CD4-positive, alpha-beta memory T cell (primary cell): ENCODE results near the gene KCNB1. TPM values are rescaled to one million over a fixed set of nuclear protein-coding genes. Genes with fewer than 3 reads are reported as not detected.
A peak's percentile ranks its signal among the peaks of the same experiment; 100 is the strongest.

Source experiments
- CTCF ChIA-PET: fragments of 350-600 bp; sonication (Branson Sonifier 250); formaldehyde crosslinking; loops from one replicate; lab custom pipeline; 2021; ENCODE audit warnings: inconsistent platforms; ENCODE audit not compliant: partially characterized antibody; lab: Charles Lee
- POLR2A ChIA-PET: fragments of 350-600 bp; sonication (Branson Sonifier 250); formaldehyde crosslinking; loops from one replicate; lab custom pipeline; 2021; ENCODE audit not compliant: partially characterized antibody; lab: Charles Lee
- DNase-seq, 5 donors: peaks; one replicate each; pipeline versions ENCODE4 v3.0.0 to v3.0.0-alpha.2; 2020 to 2022; ENCODE audit warnings: mixed read lengths in 1 of 5
- H3K27ac ChIP-seq: one replicate; pipeline ENCODE4 v1.7.0; 2013; ENCODE audit warnings: low read depth, low read length
- H3K27me3 ChIP-seq: 2 replicates; pipeline ENCODE4 v1.7.0; 2013; ENCODE audit warnings: mild to moderate bottlenecking, low read length, moderate library complexity; ENCODE audit not compliant: insufficient read depth
- H3K36me3 ChIP-seq: 2 replicates; pipeline ENCODE4 v1.7.0; 2013; ENCODE audit warnings: mild to moderate bottlenecking, low read length, moderate library complexity; ENCODE audit not compliant: insufficient read depth
- H3K4me1 ChIP-seq: 2 replicates; pipeline ENCODE4 v1.7.0; 2013; ENCODE audit warnings: mild to moderate bottlenecking, low read length, moderate library complexity; ENCODE audit not compliant: insufficient read depth
- H3K4me3 ChIP-seq, 2 donors: one replicate each; pipeline ENCODE4 v1.7.0; 2013; ENCODE audit warnings: low read length in 2 of 2, mild to moderate bottlenecking in 1 of 2
- H3K9me3 ChIP-seq, 2 donors: one replicate each; pipeline ENCODE4 v1.7.0; 2013; ENCODE audit warnings: low read length in 2 of 2, control low read depth in 1 of 2; ENCODE audit not compliant: control insufficient read depth in 1 of 2
- H3K27ac Mint-ChIP-seq, 7 donors: one replicate each; pipeline ENCODE4 v1.8.0; 2020 to 2021; ENCODE audit warnings: mixed read lengths in 7 of 7, mild to moderate bottlenecking in 6 of 7, inconsistent platforms in 3 of 7, moderate library complexity in 3 of 7
- H3K27me3 Mint-ChIP-seq, 2 donors: one replicate each; pipeline ENCODE4 v1.8.0; 2020 to 2021; ENCODE audit warnings: mixed read lengths in 2 of 2
- H3K36me3 Mint-ChIP-seq, 2 donors: one replicate each; pipeline ENCODE4 v1.8.0; 2020 to 2021; ENCODE audit warnings: mixed read lengths in 2 of 2, inconsistent platforms in 1 of 2, mild to moderate bottlenecking in 1 of 2
- H3K4me1 Mint-ChIP-seq, 4 donors: one replicate each; pipeline ENCODE4 v1.8.0; 2020 to 2021; ENCODE audit warnings: mixed read lengths in 4 of 4, mild to moderate bottlenecking in 1 of 4
- H3K4me3 Mint-ChIP-seq, 8 donors: one replicate each; pipeline ENCODE4 v1.8.0; 2020 to 2021; ENCODE audit warnings: mixed read lengths in 8 of 8, mild to moderate bottlenecking in 7 of 8, moderate library complexity in 6 of 8, inconsistent platforms in 3 of 8
- H3K9me3 Mint-ChIP-seq, 8 donors: one replicate each; pipeline ENCODE4 v1.8.0; 2020 to 2021; ENCODE audit warnings: mixed read lengths in 8 of 8, mild to moderate bottlenecking in 5 of 8, inconsistent platforms in 3 of 8, moderate library complexity in 1 of 8
- intact Hi-C: fragments of 100-400 bp; cut with micrococcal nuclease; formaldehyde crosslinking; loops from one replicate; pipeline ENCODE4 v1.15.1; 2023
- polyA plus RNA-seq, 2 donors: library from polyadenylated mRNA; unstranded; fragments of 300-500 nt; fragmentation: Illumina TruSeq; gene quantifications; one replicate each; pipeline ENCODE4 v1.2.3, GENCODE V29; 2021
- total RNA-seq, 2 experiments: library from RNA; stranded (reverse); gene quantifications; one replicate each; pipeline ENCODE4 v1.2.3, GENCODE V29; 2021

KCNB1 gene
- total and polyA plus RNA-seq, 4 experiments from 2014 or later: 0.09 TPM; not detected in 3

DNA sequence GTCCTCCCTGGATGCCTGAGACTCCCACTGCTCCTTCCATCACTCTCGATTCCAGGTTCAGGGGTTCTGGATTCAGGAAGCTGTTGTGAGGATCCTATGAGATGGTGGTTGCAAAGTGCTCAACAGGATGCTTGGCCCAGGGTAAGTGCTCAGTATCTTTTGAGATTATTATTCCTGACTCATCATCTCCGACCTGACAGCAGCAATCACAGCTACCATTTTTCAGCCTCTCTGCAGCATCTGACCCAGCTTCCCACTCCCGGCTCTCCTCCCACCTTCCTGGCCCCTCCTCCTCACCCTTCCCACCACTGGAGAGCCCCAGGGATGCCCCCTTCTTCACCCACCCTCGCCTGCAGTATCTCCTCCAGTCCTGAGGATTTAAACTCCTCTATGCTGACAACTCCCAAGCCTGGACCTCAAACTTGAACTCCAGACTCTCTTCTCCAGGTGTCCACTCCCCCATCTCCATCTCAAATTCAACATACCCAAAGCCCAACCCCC lies 36.8 kb upstream of the KCNB1 start:
- no peak for DNase-seq
- H3K9me3 ChIP-seq: no peaks in the 10 kb centered on the region
- H3K27me3 ChIP-seq: no peaks in the 10 kb centered on the region
- Mint-ChIP-seq H3K27me3 (peaks cover 16 to 17% of the 10 kb centered on the region in 2 donors), H3K4me1 (no peaks in the 10 kb centered on the region), H3K9me3 (peaks cover 0 to 6% (median 1%) of the 10 kb centered on the region in 8 donors), H3K36me3 (peaks cover 0 to 6% of the 10 kb centered on the region in 2 donors), H3K27ac (peak overlapping the region in 1 of 7 donors; percentile 47), H3K4me3 (no peak overlapping the region)
- no peaks in the 10 kb centered on the region for H3K4me1 ChIP-seq
- intact Hi-C loops: no loop called here
- ChIA-PET POLR2A (no interaction called here), CTCF (no interaction called here)
- H3K27ac ChIP-seq: no peak overlapping the region
- H3K4me3 ChIP-seq: no peak overlapping the region
- no peaks in the 10 kb centered on the region for H3K36me3 ChIP-seq

DNA sequence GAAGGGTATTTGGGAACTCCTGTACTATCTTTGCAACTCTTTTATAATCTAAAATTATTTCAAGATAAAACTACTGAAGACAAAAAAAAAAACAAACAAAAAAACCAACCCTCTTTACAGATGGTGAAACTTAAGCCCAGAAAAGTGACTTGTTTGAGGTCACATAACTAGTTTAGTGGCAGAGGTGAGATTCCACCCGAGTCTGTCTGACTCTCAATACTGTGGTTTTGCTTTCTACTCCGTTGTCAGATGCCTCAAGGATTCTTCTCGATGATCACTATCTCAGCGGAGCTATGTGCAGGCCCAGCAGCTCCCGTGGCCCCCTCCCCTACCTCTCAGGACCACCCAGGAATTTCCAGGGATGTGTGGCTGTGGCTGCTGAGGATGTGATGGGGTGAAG lies 36.1 kb upstream of the KCNB1 start:
- Histone ChIP-seq H3K4me1 (no peaks in the 10 kb centered on the region), H3K4me3 (no peak overlapping the region), H3K27ac (no peak overlapping the region), H3K27me3 (no peaks in the 10 kb centered on the region), H3K36me3 (no peaks in the 10 kb centered on the region), H3K9me3 (no peaks in the 10 kb centered on the region)
- Mint-ChIP-seq H3K27ac (no peak overlapping the region), H3K4me1 (no peaks in the 10 kb centered on the region), H3K27me3 (peaks cover 13 to 17% of the 10 kb centered on the region in 2 donors), H3K9me3 (peaks cover 0 to 6% (median 0%) of the 10 kb centered on the region in 8 donors), H3K36me3 (peaks cover 0 to 6% of the 10 kb centered on the region in 2 donors), H3K4me3 (no peak overlapping the region)
- intact Hi-C loops: no loop called here
- DNase-seq: no peak
- POLR2A ChIA-PET: no interaction called here
- CTCF ChIA-PET: no interaction called here

DNA sequence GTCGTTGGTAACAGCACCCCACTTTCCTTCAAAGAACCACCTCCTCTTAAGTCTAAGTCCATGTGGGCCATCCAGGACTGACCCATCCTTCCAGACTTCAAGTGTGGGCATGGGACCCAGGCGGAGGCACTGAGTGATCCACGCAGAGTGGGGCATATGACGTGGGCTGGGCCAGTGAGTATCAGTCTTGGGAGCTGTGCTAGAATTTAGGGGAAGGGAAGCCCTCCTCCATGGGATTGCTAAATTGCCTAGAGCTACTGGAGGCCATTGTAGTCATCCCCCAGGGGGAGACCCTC lies 35.3 kb upstream of the KCNB1 start:
- Histone ChIP-seq H3K36me3 (no peaks in the 10 kb centered on the region), H3K9me3 (no peaks in the 10 kb centered on the region), H3K27me3 (no peaks in the 10 kb centered on the region), H3K4me1 (no peaks in the 10 kb centered on the region), H3K27ac (no peak overlapping the region), H3K4me3 (no peak overlapping the region)
- peaks cover 0 to 6% (median 0%) of the 10 kb centered on the region in 8 donors for H3K9me3 Mint-ChIP-seq
- CTCF ChIA-PET: no interaction called here
- POLR2A ChIA-PET: no interaction called here
- peaks cover 17% of the 10 kb centered on the region in 2 donors for H3K27me3 Mint-ChIP-seq
- no peak overlapping the region for H3K4me3 Mint-ChIP-seq
- H3K4me1 Mint-ChIP-seq: no peaks in the 10 kb centered on the region
- no peak overlapping the region for H3K27ac Mint-ChIP-seq
- intact Hi-C loops: no loop called here
- H3K36me3 Mint-ChIP-seq: peaks cover 0 to 4% of the 10 kb centered on the region in 2 donors
- DNase-seq: no peak

DNA sequence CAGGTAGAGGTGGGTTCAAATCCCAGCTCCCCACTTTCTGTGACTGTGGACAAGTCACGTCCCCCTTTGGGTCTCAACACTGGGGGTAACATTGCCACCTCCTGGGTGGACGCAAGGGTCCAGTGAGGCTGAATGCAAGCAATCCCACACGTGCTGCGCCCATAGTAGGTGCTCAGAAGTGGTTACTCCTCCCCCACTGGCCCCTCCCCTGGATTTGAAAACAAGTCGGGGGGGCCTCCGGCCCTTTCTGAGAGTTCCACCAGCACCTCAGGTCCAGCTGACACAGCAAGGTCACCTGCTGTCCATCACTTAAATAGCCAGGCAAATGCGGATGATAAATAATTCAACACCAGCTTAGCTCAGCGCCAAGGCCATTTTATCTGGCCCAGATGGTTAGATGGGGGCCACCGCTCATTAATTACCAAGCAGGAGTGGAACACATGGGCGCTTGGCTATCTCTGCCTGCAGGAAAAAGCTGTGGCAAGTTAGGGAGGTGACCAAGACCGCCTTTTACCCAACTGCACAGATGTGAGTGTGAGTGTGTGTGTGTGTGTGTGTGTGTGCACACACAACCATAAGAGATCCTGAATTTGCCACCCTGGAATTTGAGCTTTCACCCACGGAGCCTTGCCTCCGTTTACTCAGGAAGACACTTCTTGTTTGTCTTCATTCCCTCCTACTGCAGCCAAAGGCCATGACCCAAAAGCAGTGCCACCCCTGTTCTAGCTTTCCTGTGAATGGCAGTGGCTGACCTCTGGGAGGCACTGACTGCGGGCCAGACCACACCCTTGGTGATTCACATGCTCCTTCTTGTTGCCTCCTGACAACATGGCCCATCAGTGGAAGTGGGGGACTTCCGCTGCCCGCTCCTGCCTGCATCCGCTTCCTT lies 34.7 kb upstream of the KCNB1 start:
- DNase-seq: no peak
- CTCF ChIA-PET: interaction anchor here (0.8 kb wide), 1 partner anchor 33 kb away, joined by 3 read pairs; no protein-coding TSS in a partner anchor
- H3K9me3 ChIP-seq: no peaks in the 10 kb centered on the region
- POLR2A ChIA-PET: no interaction called here
- Mint-ChIP-seq H3K4me3 (no peak overlapping the region), H3K4me1 (no peaks in the 10 kb centered on the region), H3K9me3 (peaks cover 0 to 5% (median 0%) of the 10 kb centered on the region in 8 donors), H3K27me3 (peaks cover 14 to 15% of the 10 kb centered on the region in 2 donors), H3K36me3 (peaks cover 0 to 2% of the 10 kb centered on the region in 2 donors), H3K27ac (no peak overlapping the region)
- no peak overlapping the region for H3K27ac ChIP-seq
- no peaks in the 10 kb centered on the region for H3K36me3 ChIP-seq
- no peaks in the 10 kb centered on the region for H3K4me1 ChIP-seq
- H3K4me3 ChIP-seq: no peak overlapping the region
- intact Hi-C loops: no loop called here
- H3K27me3 ChIP-seq: no peaks in the 10 kb centered on the region

DNA sequence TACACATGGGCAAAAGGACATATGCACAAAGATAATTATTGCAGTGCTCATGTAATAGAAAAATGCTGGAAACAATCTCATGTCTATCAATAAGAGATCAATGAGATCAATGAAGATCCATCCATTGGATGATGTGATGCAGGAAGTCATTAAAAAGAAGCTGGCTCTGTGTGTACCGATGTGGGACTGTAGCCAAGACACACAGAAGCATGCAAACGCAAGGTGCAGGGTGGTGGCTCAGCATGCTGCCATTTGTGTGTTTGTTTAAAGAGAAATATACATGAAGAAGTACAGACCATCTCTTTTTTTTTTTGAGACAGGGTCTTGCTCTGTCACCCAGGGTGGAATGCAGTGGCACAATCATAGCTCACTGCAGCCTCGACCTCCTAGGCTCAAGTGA lies 33.1 kb upstream of the KCNB1 start:
- ChIA-PET POLR2A (no interaction called here), CTCF (no interaction called here)
- Mint-ChIP-seq H3K9me3 (peaks cover 0 to 3% (median 0%) of the 10 kb centered on the region in 8 donors), H3K27ac (no peak overlapping the region), H3K27me3 (peaks cover 14 to 15% of the 10 kb centered on the region in 2 donors), H3K4me3 (no peak overlapping the region), H3K4me1 (no peaks in the 10 kb centered on the region), H3K36me3 (no peaks in the 10 kb centered on the region)
- H3K4me1 ChIP-seq: no peaks in the 10 kb centered on the region
- H3K9me3 ChIP-seq: no peaks in the 10 kb centered on the region
- no peak overlapping the region for H3K27ac ChIP-seq
- intact Hi-C loops: no loop called here
- no peaks in the 10 kb centered on the region for H3K36me3 ChIP-seq
- no peak overlapping the region for H3K4me3 ChIP-seq
- no peak for DNase-seq
- no peaks in the 10 kb centered on the region for H3K27me3 ChIP-seq

DNA sequence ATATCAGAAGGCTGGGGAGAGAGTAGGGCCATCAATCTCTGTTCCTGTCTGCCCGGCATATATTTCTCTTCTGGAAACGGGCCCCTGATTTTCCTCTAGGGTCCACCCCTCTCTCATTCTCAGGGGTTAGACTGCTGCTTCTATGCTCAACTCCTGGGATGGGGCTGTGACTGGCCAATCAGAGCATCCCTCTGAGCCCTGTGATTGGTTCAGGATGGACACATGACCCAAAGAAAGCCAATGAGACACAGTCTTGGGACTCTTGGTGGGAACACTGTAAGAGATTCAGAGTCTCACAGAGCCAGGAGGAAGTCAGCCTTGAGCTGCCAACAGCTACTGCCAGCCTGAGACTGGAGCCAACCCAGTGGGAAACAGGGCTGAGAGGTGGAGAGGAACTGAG lies 31.0 kb upstream of the KCNB1 start:
- Histone ChIP-seq H3K4me1 (no peaks in the 10 kb centered on the region), H3K36me3 (no peaks in the 10 kb centered on the region), H3K9me3 (no peaks in the 10 kb centered on the region), H3K27me3 (peaks cover 5% of the 10 kb centered on the region), H3K4me3 (no peak overlapping the region), H3K27ac (no peak overlapping the region)
- peaks cover 25% of the 10 kb centered on the region in 2 donors for H3K27me3 Mint-ChIP-seq
- no peak for DNase-seq
- H3K4me3 Mint-ChIP-seq: no peak overlapping the region
- CTCF ChIA-PET: no interaction called here
- intact Hi-C loops: no loop called here
- H3K9me3 Mint-ChIP-seq: no peaks in the 10 kb centered on the region
- POLR2A ChIA-PET: no interaction called here
- no peaks in the 10 kb centered on the region for H3K36me3 Mint-ChIP-seq
- H3K27ac Mint-ChIP-seq: no peak overlapping the region
- peaks cover 1 to 3% (median 2%) of the 10 kb centered on the region in 4 donors for H3K4me1 Mint-ChIP-seq

DNA sequence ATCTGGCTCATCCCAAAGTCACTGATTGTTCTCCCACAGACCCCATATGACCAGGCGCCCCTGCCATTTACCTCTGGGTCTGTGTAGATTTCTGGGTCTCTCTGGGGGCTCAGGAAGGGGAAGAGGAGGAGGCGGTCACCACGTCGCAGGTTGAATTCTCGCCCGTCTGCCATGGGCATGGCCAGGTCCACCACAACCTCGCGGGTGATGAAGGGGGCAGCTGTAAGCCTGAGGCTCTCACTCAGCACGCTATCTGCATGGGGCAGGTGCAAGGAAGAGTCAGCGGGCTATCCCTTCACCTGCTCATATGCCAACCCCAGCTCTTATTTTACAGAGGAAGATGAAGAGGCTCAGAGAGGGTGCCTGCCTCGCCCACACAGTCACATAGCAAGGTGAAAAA lies 30.5 kb upstream of the KCNB1 start:
- intact Hi-C loops: no loop called here
- Mint-ChIP-seq H3K4me1 (peaks cover 4 to 5% (median 4%) of the 10 kb centered on the region in 4 donors), H3K9me3 (no peaks in the 10 kb centered on the region), H3K27ac (no peak overlapping the region), H3K27me3 (peaks cover 27% of the 10 kb centered on the region in 2 donors), H3K4me3 (no peak overlapping the region), H3K36me3 (no peaks in the 10 kb centered on the region)
- Histone ChIP-seq H3K36me3 (no peaks in the 10 kb centered on the region), H3K4me1 (no peaks in the 10 kb centered on the region), H3K4me3 (no peak overlapping the region), H3K27me3 (peaks cover 5% of the 10 kb centered on the region), H3K27ac (no peak overlapping the region), H3K9me3 (no peaks in the 10 kb centered on the region)
- ChIA-PET CTCF (no interaction called here), POLR2A (no interaction called here)
- no peak for DNase-seq
